ENCODE results near the gene SEC14L5.
"Not testable (repeated sequence)": the region's sequence is repeated elsewhere in the genome, so short reads cannot be mapped to it uniquely, and the experiment has no call there.

SEC14L5 gene

DNA sequence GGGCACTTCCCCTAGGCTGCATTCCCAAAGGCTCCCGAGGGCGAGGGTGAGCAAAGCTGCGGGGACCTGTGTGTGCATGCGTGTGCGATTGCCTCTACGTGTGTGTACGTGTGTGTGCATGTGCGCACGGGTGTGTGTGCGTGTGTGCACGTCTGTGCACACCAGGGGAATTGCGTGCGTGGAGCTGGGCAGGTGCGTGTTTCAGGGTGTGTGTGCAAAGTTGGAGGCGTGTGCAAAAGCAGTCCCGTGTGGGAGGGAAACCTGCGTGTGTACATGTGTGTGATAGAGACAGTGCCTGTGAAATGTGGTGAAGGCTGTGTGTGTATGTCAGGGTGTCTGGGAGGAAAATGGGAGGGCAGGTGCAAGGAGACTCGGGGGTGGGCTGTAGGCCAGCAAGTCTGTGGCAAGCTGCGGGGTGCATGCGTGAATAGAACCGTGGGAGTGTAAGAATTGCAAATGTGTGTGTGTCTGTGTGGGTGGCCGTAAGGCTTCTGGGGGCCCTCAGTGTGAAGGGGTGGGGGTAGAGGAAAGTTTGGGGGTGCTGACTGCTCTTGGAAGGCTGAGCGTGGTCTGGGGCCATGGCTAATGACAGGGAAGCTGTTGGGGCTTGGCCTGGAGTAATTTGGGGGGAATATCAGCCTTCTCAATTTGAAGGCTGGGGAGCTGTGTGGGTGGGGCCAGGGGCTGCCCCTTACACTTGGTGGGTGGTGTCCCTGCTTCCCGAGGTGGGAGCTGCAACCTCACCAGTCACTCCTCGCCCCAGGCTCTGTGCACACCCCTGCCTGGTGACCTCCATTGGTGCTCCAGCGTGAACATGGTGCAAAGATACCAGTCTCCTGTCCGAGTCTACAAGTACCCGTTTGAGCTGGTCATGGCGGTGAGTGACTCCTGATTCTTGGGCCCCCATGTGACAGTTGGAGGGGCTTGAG, 644 bp downstream of the SEC14L5 start:
- Mint-ChIP-seq H3K4me1 (peaks cover 25% of the 10 kb centered on the region), H3K36me3 (no peaks in the 10 kb centered on the region), H3K27me3 (peaks cover 76% of the 10 kb centered on the region), H3K27ac (no peak overlapping the region), H3K4me3 (no peak overlapping the region), H3K9me3 (no peaks in the 10 kb centered on the region)
- ATAC-seq: no peak

- Mint-ChIP-seq H3K9me3 (no peaks in the 10 kb centered on the region), H3K4me3 (no peak overlapping the region), H3K36me3 (no peaks in the 10 kb centered on the region), H3K27ac (no peak overlapping the region), H3K27me3 (peaks cover 65% of the 10 kb centered on the region), H3K4me1 (peaks cover 25% of the 10 kb centered on the region)
- no peak for ATAC-seq
Observed at GRCh38 chr16:4960579-4960978, 2.4 kb downstream of the SEC14L5 start.

DNA sequence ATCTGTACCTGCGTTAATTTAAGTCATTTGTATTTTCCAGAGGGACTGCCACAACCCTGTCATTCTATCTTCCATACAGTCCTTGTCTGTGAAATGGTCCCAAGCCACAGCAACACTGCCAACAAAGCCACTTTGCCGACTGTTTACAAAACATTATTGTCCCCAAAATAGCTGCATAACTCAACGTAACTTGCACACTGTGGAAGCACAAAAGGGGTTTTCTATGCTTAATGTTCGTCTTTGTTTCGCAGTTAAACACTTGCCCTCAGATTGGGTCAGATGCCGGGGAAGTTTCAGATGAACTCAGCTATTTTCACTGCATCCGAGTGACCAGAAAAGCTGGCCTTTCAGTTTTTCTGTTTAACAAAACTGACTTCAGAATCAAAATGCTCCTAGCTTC, 4.6 kb downstream of the SEC14L5 start:
- H3K4me1 Mint-ChIP-seq: peaks cover 11% of the 10 kb centered on the region
- peaks cover 44% of the 10 kb centered on the region for H3K27me3 Mint-ChIP-seq
- H3K36me3 Mint-ChIP-seq: no peaks in the 10 kb centered on the region
- no peaks in the 10 kb centered on the region for H3K9me3 Mint-ChIP-seq
- H3K4me3 Mint-ChIP-seq: no peak overlapping the region
- no peak overlapping the region for H3K27ac Mint-ChIP-seq
- no peak for ATAC-seq

DNA sequence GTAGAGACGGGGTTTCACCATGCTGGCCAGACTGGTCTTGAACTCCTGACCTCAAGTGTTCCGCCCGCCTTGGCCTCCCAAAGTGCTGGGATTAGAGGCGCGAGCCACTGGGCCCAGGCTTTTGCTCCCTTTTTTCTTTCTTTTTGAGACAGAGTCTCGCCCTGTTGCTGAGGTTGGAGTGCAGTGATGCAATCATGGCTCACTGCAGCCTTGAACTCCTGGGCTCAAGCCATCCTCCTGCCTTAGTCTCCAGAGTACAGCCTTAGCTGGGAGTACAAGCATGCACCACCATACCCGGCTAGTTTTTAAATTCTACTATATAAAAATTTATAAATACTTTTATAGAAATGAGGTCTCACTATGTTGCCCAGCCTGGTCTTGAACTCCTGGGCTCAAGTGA, 5.4 kb downstream of the SEC14L5 start:
- H3K27ac Mint-ChIP-seq, H3K36me3 Mint-ChIP-seq, H3K9me3 Mint-ChIP-seq, H3K4me3 Mint-ChIP-seq, ATAC-seq, H3K4me1 Mint-ChIP-seq: not testable (repeated sequence)
- H3K27me3 Mint-ChIP-seq: peaks cover 36% of the 10 kb centered on the region

GRCh38 chr16:4966736-4967453, 8.8 kb downstream of the SEC14L5 start:
- H3K9me3 Mint-ChIP-seq: no peaks in the 10 kb centered on the region
- peaks cover 39% of the 10 kb centered on the region for H3K27me3 Mint-ChIP-seq
- no peak overlapping the region for H3K4me3 Mint-ChIP-seq
- no peaks in the 10 kb centered on the region for H3K36me3 Mint-ChIP-seq
- no peak overlapping the region for H3K27ac Mint-ChIP-seq
- ATAC-seq: no peak
- H3K4me1 Mint-ChIP-seq: no peaks in the 10 kb centered on the region

GRCh38 chr16:4968278-4968677, 10.1 kb downstream of the SEC14L5 start:
- ATAC-seq, H3K4me1 Mint-ChIP-seq: not testable (repeated sequence)

GRCh38 chr16:4968879-4969483, 10.9 kb downstream of the SEC14L5 start:
- no peaks in the 10 kb centered on the region for H3K36me3 Mint-ChIP-seq
- H3K4me1 Mint-ChIP-seq: no peaks in the 10 kb centered on the region
- H3K27ac Mint-ChIP-seq: no peak overlapping the region
- H3K27me3 Mint-ChIP-seq: peaks cover 38% of the 10 kb centered on the region
- H3K9me3 Mint-ChIP-seq: no peaks in the 10 kb centered on the region
- no peak for ATAC-seq
- H3K4me3 Mint-ChIP-seq: no peak overlapping the region

More at GRCh38 chr16:4968278-4968677, 10.1 kb downstream of the SEC14L5 start:
- H3K27ac Mint-ChIP-seq, H3K36me3 Mint-ChIP-seq, H3K9me3 Mint-ChIP-seq, H3K4me3 Mint-ChIP-seq: not testable (repeated sequence)
- H3K27me3 Mint-ChIP-seq: peaks cover 38% of the 10 kb centered on the region

DNA sequence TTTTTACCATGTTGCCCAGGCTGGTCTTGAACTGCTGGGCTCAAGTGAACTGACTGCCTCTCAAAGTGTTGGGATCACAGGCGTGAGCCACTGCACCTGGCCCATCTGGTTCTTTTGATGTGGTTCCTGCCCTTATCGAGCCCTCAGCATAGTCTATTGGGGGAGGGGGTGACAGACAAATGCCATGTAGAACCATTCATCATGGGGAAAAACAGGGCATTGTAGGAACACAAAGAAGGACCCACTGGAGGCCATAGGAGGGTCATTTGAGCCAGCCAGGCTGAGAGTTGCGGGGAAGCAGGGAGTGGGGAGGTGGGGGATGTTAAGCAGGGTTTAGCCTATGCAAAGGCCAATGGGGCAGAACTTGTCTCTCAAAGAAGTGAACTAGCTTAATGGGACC, 11.9 kb downstream of the SEC14L5 start:
- ATAC-seq: no peak
- Mint-ChIP-seq H3K27ac (no peak overlapping the region), H3K36me3 (no peaks in the 10 kb centered on the region), H3K4me3 (no peak overlapping the region), H3K27me3 (peaks cover 38% of the 10 kb centered on the region), H3K4me1 (no peaks in the 10 kb centered on the region), H3K9me3 (no peaks in the 10 kb centered on the region)

GRCh38 chr16:4972938-4973587, 14.9 kb downstream of the SEC14L5 start:
- H3K4me1 Mint-ChIP-seq: peaks cover 12% of the 10 kb centered on the region
- H3K36me3 Mint-ChIP-seq: no peaks in the 10 kb centered on the region
- H3K27ac Mint-ChIP-seq: no peak overlapping the region
- H3K4me3 Mint-ChIP-seq: no peak overlapping the region
- ATAC-seq: no peak
- H3K27me3 Mint-ChIP-seq: peaks cover 38% of the 10 kb centered on the region
- H3K9me3 Mint-ChIP-seq: no peaks in the 10 kb centered on the region

- Mint-ChIP-seq H3K9me3 (no peaks in the 10 kb centered on the region), H3K4me1 (peaks cover 12% of the 10 kb centered on the region), H3K4me3 (no peak overlapping the region), H3K36me3 (no peaks in the 10 kb centered on the region), H3K27me3 (peaks cover 29% of the 10 kb centered on the region), H3K27ac (no peak overlapping the region)
- ATAC-seq: peak; percentile 97
Observed at GRCh38 chr16:4976079-4976478, 17.9 kb downstream of the SEC14L5 start.

DNA sequence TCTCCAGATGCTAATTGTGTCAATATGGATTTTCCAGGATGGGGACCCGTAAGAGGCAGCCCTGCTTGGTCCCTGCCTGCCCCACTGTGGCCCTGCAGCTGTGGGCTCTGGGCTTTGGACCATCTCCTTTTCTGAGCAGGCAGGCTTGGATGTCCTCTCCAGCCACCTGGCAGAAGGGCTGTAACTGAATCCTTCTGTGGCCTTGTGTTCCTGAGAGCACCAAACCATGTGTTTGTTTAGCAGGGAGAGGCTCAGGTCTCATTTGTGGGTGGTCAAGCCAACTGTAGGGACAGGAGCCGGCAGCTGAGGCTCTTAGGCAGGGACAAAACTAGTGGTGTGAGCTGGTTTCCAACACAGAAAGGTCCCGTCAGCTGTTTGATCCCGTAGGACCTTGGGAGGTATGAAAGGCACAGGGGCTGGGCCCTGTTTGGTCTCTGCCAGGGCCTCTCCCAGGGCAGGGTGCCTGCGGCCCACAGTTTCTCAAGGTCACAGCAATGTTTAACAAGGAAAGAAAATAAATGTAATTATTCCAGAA, 18.5 kb downstream of the SEC14L5 start:
- Mint-ChIP-seq H3K9me3 (no peaks in the 10 kb centered on the region), H3K4me3 (no peak overlapping the region), H3K36me3 (no peaks in the 10 kb centered on the region), H3K27ac (no peak overlapping the region), H3K27me3 (peaks cover 29% of the 10 kb centered on the region), H3K4me1 (peaks cover 12% of the 10 kb centered on the region)
- ATAC-seq: no peak

DNA sequence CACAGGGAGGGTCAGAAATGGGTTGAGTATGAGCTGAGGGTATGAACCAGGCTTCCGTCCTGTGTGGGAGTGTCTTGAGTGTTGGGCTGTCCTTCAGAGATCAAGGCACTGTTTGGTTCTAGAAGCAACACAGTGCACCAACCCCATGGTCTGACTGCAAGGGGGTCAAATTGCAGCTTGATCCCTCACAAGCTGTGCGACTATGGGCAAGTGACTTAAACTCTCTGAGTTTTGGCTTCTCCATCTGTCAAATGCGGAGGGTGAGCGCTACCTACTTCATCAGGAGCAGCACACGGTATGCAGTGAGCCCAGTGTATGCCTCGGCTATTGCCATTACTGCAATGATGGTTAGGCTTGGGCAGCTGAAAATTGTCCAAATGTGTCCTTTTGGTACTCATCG, 21.0 kb downstream of the SEC14L5 start:
- H3K27me3 Mint-ChIP-seq: peaks cover 23% of the 10 kb centered on the region
- H3K4me3 Mint-ChIP-seq: no peak overlapping the region
- peaks cover 12% of the 10 kb centered on the region for H3K4me1 Mint-ChIP-seq
- no peak for ATAC-seq
- H3K9me3 Mint-ChIP-seq: peaks cover 3% of the 10 kb centered on the region
- H3K36me3 Mint-ChIP-seq: no peaks in the 10 kb centered on the region
- no peak overlapping the region for H3K27ac Mint-ChIP-seq

GRCh38 chr16:4979736-4980660, 21.9 kb downstream of the SEC14L5 start:
- ATAC-seq: no peak
- H3K9me3 Mint-ChIP-seq: peaks cover 6% of the 10 kb centered on the region
- no peak overlapping the region for H3K27ac Mint-ChIP-seq
- peaks cover 12% of the 10 kb centered on the region for H3K4me1 Mint-ChIP-seq
- peaks cover 23% of the 10 kb centered on the region for H3K27me3 Mint-ChIP-seq
- H3K36me3 Mint-ChIP-seq: no peaks in the 10 kb centered on the region
- no peak overlapping the region for H3K4me3 Mint-ChIP-seq

DNA sequence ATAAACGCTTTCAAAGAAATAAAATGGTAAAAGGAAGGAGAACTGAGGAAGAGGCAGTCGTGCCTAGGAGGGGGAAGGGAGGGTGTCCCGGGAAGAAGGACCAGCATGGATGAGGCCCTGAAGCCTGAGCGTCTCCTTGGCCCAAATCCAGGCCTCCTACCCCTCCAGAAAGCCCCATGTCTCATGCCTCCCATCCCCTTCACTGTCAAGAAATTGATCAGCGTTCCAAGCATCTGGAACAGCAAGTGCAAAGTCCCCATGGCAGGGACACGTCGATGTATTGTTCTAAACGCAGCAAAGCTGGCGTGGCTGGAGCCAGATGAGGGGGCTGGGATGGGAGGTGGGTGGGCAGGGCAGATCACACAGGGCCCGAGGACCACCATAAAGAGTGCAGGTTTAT, 22.6 kb downstream of the SEC14L5 start:
- H3K27ac Mint-ChIP-seq: no peak overlapping the region
- H3K36me3 Mint-ChIP-seq: no peaks in the 10 kb centered on the region
- H3K4me1 Mint-ChIP-seq: peaks cover 7% of the 10 kb centered on the region
- peaks cover 6% of the 10 kb centered on the region for H3K9me3 Mint-ChIP-seq
- ATAC-seq: no peak
- peaks cover 23% of the 10 kb centered on the region for H3K27me3 Mint-ChIP-seq
- H3K4me3 Mint-ChIP-seq: no peak overlapping the region

Data from stimulated activated memory B cell treated with anti-CD40 and anti-IgM and Interleukin-4, amounts not matched to agents 10 μg/mL and 1 μg/mL and 100 μg/mL, for 72 hours (primary cell).